ENCODE measurements around the gene SLC47A1.
"Not testable (repeated sequence)": the region's sequence is repeated elsewhere in the genome, so short reads cannot be mapped to it uniquely, and the experiment has no call there.

SLC47A1 gene

DNA sequence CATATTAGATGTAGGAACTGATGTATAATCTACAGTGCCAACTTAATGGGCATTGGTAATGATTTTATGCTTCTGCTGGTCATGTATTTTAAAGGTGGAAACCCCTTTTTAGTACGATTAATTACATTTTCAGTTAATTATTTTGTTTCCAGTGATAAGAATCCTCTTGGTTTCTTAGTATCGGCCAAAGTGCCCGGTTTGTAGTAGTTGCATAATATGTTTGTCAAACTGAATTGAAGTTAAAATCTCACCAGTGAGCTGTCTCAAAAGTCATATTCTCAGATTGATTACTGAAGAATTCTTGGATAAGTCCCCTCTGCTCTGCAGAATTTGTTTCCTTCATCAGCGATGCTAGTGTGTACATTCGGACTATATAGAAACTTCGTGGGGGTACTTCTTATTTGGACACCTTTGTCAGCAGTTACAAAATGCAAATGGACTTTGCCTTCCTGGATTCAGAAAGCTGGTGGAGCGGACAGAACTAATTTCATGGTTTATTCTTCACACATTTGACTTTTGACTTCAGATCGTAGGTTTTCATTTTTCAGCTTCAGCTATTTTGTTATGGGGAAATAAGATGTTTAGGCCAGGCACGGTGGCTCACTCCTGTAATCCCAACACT, 28.2 kb downstream of the SLC47A1 start:
- no peak for DNase-seq

GRCh38 chr17:19565817-19566575, 32.3 kb downstream of the SLC47A1 start:
- DNase-seq, result no peak

DNA sequence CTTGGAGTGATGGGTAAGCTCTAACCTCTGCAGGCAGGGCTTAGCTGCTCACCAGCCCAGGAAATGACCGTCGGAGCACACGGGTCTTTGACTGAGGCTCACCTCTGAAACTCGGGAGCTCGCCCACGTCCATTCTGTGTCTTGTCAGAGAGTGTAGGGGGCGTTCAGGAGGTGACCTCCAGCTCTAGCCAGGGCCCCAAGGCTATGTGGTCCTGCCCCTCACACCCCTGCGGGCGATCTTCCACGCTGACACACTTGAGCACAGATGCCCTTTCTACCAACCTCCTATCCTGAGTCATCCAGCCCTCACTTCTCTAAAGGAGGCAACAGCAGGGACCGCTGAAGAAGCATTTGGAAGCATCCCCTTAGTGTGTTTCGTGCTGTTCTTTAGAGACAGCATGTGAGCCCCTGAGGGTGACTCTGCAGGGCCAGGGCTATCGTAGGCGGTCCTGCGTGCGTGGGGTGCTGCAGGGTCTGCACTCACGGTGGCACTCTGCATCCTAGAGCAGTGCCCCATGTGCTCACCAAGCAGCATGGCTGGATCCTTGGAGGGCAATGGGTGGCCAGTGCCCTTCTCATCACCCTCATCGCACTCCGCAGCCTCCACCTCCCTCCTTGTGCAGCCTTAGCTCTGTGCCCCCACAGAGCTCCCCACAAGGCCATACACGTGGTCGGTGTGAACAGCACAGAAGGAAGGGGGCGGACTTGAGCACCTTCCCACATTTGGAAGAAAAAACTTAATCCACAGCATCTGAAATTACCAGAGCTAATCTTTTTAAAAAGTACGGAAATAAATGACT, 33.8 kb downstream of the SLC47A1 start:
- DNase-seq, result no peak

DNA sequence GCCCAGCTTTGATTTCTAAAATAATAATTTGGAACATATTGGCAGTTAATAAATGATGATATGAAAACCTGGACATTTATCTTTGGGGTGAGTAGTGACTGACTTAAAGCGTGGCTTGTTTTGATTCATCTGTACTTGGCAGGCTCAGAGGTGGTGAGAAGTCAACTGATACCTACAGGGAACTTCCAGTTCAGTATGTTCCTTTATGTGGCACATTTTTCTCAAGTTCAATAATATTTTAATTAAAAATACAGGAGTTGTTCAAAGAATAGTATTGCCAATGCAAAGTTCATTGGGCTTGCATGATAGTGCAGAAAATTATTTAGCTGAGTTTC, 34.3 kb downstream of the SLC47A1 start:
- DNase-seq, result no peak

- peak; percentile 28 for DNase-seq
Observed at GRCh38 chr17:19569785-19570543, 36.3 kb downstream of the SLC47A1 start.

GRCh38 chr17:19570544-19571062, 36.9 kb downstream of the SLC47A1 start:
- no peak for DNase-seq

DNA sequence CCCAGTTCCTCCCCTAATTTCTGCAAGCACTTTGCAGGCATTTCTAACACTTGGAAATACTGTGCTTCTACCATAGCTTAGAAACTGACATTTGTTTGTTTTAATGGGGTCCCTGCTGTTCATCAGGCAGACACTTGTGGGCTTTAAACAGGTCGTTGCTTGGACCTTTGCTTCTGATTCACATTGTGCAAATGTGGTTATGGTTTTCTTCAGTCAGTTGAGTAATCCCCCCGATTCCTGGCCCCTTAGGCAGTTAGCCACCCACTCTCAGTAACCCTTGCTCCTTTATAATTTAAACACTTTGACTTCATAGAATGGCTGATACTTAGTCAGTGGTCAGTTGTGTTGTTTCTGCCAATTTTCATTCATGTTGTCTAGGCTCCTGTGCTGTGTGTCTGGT, 39.4 kb downstream of the SLC47A1 start:
- no peak for DNase-seq

DNA sequence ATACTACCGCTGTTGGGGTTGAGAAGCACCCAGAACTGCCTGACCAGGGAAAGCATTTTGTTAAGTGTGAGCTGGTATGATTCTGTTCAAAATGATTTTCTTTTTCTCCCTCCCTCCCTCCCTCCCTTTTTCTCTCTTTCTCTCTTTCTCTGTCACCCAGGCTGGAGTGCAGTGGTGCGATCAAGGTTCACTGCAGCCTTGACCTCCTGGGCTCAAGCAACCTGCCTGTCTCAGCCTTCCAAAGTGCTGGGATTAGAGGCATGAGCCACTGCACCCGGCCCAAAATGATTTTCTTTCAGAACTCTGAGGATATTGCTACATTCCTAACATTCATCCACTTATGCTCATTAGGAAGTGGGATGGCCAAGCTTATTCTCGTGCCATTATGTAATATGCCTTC, 41.3 kb downstream of the SLC47A1 start:
- DNase-seq, result no peak

- DNase-seq, result peak; percentile 99
Observed at GRCh38 chr17:19578545-19578944, 44.9 kb downstream of the SLC47A1 start.

DNA sequence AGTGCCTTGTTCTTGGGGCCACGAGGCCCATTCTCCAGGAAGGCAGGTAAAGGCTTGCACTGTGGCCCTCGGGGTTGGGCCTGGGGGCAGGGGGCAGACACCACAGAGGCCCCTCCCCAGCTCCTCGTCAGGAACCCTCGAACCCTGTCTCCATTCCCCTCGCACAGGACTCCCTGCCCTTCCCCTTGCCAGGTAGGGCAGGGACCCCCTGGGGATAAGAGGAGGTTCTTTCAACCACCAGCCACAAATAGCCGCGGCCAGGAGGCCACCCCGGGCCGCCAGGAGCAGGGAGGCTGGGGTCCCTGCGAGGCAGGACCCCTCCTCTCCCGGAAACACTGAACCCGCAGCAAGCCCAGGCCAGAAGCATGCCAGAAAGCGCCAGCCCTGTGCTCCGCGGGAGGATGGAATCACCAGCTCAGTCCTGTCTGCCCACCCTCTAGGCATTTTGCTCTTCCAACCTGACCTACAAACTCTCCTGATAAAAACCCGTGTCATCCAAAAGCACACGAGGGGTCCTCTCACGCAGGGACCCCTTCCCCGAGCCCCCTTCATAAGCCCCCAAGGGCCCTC, 45.6 kb downstream of the SLC47A1 start:
- DNase-seq, result peak; percentile 46

DNA sequence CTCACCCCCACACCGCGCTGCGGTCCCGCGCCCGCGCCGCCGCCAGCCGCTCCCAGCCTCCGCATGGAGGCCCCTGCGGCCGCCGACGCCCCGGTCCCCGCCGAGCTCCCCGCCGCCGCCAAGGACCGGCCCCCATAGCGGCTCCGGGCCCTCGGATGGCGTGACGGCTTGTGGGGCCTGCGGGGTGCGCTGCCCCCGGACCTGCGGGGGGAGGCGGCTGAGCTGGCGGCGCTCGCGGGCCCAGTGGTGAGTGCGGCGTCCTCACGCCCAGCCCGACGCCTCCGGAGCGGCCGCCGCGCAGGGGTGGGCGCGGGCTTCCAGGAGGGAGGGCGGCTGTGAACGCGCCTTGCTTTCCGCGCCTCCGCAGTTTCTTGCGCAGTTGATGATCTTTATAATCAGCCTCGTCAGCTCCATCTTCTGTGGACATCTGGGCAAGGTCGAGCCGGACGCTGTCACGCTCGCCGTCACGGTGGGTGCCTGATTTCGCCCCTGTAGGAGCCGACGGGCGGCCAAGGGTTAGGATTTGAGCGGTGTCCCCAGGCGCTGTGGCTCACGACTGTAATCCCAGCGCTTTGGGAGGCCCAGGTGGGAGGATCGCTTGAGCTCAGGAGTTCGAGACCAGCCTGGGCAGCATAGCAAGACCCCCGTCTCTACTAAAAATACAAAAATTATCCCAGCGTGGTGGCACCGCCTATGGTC, 46.4 kb downstream of the SLC47A1 start:
- DNase-seq, result peak; percentile 46

- DNase-seq, result not testable (repeated sequence)
Observed at GRCh38 chr17:19580566-19580920, 46.9 kb downstream of the SLC47A1 start.

DNA sequence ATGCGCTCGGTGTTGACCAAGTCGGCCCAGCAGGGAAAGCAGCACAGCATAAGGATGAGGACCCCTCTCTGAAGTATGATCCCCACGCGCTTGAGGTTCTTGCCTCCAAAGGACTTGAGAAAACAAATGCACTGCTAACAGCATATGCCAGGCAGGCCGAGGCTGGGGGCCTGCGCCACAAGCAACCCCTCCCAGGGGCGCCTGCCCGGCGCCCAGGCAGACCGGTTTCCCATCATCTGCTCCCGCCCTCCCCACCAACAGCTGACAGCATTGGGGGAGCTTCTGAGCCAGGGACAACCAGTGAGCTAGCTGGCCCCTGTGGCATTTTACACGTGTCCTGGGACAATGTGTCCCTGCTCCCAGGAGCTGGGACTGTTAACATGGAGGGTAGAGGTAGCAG, 48.5 kb downstream of the SLC47A1 start:
- DNase-seq, result not testable (repeated sequence)

GRCh38 chr17:19583871-19584270, 50.2 kb downstream of the SLC47A1 start:
- DNase-seq, result no peak

- DNase-seq, result no peak
Observed at GRCh38 chr17:19590451-19590850, 56.8 kb downstream of the SLC47A1 start.

- peak; percentile 20 for DNase-seq
Observed at GRCh38 chr17:19590912-19591551, 57.4 kb downstream of the SLC47A1 start.

GRCh38 chr17:19592316-19592715, 58.7 kb downstream of the SLC47A1 start:
- DNase-seq, result no peak

- DNase-seq, result no peak
Observed at GRCh38 chr17:19596869-19597268, 63.2 kb downstream of the SLC47A1 start.

DNA sequence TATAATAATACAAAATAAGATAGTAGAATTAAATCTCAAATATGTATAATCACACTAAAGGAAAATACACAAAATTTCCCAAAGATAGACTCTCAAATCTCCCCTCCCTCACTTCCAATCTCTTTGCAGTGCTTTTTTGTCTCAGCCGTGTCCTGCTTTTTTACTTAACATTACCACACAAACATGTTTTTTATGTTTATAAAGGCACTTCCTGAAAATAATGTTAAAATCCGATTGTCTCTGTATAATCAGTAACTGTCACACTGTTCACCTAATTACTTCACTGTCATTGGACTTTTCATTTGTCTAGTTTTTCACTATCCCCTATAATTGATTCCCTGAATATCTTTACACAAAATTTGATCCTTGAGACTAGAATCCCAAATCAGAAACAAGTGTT, 76.7 kb downstream of the SLC47A1 start:
- DNase-seq, result no peak

GRCh38 chr17:19610879-19611278, 77.2 kb downstream of the SLC47A1 start:
- no peak for DNase-seq

DNA sequence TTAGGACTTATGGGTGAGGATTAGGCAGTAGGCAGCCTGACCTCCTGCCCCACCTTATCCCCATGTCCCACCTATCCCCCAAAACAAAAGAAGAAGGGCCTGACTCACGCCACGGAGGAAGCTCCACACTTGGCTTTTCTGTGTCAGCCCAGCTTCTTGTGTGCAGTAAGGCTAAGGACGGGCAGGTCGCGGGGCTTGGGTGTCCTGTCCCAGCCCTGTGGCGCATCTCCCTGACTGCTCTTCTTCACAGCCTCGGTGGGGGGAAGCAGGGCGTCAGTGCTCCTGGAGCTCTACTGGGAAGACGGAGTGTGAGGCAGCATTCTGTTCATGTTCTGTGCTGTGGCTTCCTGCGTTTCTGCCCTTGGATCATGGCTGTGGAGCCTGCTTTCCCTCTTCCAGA, 80.3 kb downstream of the SLC47A1 start:
- DNase-seq, result no peak

GRCh38 chr17:19614900-19615299, 81.2 kb downstream of the SLC47A1 start:
- peak; percentile 12 for DNase-seq
